NCI-H2081 treated with DMSO at 0.1 percent for 48 hours (cell line): ENCODE data around the gene PLIN4.

ENCODE experiments used
- DNase-seq: peaks from one replicate; lab custom pipeline; 2025; lab: John Stamatoyannopoulos, UW

PLIN4 gene

DNA sequence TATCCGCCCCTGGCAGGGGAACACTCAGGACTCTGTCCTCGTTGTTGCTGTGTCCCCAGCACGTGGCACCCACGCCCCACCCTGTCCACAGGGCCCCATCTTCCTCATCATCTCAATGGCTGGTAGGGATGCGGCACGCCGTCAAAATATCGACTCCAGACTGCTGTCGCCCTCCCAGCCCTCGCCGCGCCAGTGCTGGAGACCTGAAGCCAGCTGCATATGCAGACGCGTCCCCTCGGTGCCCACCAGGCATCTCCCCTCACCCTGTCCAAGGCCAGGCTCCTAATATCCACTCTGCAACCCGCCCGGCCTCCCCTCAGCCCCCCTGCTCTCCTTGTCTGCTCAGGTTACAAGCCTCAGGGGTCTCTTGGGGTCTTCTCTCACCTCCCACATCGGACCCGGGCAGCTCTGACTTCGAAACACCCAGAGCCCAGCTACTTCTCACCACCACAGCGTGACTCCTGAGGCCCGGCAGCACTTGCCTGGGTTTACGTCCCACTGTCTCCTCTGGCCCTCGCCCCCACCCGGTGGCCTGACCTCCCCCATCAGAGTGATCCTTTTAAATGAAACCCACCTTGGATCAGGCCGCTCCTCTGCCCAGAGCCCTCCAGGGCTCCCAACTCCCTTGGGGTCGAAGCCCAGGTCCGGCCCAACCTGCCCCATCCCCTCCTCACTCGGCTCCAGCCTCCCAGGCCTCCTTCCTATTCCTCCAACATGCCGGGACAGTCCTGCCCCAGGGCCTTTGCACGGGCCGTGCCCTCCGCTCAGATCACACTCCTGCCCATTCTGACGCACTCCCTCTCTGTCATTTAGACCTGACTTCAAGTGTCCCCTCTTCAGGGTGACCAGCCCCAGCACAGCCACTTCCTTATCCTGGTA is 12.5 kb downstream of the PLIN4 start:
- no peak for DNase-seq

DNA sequence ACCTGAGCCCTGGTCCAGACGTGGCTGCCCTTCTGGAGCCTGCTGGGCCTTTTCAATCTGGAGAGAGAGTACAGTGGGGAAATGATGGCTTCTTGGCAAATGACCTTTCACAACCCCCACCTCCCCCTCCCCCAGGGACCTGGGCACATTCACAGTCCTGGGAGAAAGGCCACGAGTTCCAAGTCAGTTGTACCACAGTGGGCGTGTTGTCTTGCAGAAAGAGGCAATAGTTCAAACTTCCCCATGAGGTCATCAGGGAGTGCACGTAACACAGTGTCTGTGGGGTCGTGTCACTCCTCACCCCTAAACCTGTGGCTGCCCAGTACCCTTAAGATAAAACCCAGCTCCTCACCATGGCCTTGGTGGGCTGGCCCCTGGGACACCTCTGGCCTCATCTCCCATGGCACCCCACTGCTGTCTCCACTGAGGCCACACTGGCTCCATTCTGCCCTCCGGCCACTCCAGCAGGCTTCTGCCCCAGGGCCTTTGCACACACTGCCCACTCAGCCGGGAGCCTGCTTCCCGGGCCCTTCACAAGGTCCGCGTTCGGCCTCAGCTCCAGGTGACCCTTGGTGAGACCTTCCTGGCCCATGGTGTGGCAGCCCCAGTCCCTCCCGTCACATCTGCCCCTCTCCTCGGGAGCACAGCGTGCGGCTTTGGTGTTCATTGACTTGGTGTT is 13.3 kb downstream of the PLIN4 start:
- no peak for DNase-seq

DNA sequence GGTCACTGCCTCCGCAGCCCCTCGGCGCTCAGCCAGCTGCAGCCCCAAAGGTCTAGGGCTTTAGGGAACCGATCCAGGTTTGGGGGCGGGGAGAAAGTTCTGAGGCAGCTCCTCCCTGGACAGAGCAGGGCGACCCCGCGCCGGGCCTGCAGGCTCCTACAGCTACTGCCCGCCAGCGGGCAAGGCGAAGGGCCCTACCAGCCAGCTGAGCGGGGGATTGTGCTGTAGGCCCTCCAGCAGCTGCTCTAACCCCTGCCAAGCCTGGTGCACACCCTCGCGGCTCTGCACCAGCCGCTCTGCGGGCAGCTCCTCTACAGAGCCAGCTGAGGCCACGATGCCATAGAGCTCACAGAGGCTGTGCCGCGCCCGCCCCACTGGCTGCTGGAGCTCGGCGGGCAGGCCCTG is 14.0 kb downstream of the PLIN4 start:
- DNase-seq, result no peak

DNA sequence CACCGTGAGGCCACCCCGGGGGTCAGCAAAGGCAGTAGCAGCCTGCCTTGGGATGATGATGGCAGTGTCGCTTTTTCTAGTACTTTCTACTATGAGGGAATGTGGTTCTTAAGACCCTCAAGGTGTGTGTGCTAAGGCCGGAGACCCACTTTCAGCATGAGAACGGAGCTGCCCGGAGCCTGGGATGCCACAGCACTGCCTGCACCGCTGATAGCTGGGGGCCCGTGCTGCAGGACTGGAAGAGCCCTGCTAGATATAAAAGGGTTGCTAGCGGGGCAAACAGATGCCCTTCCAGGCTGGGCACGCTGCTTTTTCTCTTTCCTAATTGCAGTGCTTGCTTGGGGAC is 14.5 kb downstream of the PLIN4 start:
- DNase-seq, result no peak

DNA sequence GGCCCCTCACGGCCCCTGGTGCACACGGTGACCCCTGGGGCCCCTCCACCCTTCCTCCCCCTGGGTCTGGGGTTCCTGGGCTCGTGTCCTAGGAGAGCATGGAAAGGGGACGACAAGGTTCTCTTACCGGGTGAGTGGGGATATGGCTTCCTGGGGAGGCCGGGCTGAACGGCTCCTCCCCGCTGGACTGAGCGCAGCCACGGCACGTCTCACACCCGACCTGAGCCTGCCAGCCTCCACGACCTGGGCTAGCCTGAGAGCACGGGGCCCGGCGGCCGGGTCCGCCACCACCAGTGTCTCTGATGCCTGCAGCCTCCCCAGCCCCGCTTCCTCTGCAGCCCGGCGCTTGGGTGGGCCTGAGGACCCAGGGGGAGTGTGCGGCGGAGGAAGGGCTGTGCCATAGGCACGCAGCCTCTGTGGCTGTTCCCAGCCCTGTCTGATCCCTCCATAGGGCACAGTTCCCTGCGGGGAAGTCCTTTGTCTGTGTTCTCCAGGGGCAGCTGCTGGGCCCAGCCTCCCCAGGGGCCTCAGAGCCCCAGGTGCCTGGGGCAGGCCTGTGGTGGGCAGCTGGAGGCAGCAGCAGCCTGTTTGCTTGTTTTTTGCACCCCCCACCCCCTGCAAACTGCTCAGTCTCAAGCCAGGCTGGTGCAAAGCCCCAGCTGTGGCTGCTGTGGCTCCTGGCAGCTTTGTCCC is 15.0 kb downstream of the PLIN4 start:
- no peak for DNase-seq

DNA sequence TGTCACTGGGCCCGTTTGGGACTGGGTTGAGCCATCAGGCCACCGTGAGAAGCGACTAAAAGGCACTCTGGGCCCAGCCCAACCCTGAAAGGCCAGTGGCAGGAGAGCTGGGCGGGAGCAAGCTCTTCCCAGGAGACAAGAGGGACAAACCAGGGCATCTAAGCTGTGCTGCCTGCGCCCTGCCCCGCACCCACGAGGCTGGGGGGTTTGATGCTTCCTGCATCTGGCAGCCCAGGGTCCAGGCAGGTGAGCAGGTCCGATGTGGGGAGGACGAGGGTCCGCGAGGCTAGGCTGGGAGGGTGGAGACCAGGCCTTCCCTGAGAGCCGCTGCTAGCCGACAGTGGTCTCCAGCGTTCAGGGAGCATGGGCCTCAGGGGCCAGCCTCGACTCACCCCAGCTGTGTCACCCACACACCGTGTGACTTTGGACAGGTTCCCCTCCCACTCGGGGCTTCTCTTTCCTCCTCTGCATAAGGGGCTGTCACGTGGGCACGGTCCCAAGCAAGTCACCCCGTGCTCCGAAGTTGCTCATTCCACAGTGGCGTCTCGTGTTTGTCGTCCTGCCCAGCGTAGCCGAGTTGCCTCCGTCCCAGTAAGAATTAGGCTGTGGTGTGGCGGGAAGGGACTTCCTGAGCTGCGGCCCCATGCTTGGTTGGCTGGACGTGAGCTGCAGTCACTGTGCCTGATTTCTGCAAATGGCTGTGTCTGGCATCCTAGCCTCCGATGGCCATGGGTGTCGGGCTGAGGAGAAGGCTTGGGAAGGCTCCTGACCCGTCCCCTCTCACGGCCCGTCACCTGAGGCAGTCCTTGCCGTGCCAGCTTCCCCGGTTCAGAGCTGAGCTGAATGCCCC is 15.8 kb downstream of the PLIN4 start:
- no peak for DNase-seq

DNA sequence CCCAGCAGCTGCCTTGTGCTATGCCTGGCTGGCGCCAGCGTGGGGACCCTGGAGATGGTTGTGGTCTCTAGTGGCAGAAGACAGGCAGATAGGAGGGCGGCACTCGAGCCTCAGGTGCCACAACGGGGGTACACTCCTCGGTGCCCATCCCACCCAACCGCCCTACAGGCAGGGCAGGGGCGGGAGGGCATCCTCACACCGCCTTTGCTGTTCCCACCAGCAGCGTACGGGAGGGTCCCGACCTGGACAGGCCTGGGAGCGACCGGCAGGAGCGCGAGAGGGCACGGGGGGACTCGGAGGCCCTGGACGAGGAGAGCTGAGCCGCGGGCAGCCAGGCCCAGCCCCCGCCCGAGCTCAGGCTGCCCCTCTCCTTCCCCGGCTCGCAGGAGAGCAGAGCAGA is 16.6 kb downstream of the PLIN4 start:
- no peak for DNase-seq

DNA sequence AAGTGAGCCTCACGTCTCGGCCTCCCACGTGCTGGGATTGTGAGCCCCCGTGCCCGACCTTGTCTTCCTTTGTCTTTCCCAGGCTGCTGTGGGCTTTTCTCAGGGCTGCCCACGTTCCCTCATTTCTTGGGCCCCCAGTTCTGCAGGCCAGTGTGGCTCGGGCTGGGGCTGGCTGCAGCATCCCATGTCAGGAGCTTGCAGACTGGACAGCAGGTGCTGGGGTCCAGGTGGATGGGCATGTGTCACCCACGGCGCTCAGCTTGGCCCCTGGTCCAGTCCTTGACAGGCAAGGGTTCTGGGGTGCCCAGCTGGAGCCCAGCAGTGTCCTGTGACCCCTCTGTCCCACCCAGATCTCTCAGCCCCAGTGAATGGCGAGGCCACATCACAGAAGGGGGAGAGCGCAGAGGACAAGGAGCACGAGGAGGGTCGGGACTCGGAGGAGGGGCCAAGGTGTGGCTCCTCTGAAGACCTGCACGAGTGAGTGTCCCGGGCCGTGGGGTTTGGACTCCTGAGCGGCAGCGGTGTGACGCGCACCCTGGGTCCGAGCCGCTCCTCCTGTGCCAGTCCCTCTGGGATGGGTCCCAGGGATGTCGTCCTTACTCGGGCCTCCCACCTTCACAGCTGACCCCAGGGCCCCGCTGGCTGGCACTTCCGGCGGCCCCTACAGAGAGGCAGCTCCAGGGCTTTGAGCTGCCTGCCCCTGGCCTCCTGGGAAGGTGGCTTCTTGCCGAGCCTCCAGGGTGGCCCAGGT is 17.3 kb downstream of the PLIN4 start:
- no peak for DNase-seq

DNA sequence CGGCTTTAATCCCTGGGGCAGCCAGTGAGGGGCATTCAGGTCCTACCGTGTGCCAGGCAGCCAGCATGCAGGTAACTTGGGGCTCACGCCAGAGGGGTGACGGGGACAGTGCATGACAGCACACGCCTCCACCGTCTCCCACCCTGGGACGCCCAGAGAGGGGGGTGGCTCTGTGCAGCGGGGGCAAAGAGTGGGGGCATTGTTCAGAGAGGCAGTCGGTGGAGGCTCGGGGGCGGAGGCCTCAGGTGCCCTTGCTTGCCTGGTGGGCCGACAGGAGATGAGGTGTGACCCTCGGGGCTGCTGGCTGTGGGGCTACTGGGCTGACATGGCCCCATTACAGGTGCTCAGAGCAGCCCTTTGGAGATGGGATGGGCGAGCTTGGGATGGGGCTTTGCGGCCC is 18.4 kb downstream of the PLIN4 start:
- no peak for DNase-seq

DNA sequence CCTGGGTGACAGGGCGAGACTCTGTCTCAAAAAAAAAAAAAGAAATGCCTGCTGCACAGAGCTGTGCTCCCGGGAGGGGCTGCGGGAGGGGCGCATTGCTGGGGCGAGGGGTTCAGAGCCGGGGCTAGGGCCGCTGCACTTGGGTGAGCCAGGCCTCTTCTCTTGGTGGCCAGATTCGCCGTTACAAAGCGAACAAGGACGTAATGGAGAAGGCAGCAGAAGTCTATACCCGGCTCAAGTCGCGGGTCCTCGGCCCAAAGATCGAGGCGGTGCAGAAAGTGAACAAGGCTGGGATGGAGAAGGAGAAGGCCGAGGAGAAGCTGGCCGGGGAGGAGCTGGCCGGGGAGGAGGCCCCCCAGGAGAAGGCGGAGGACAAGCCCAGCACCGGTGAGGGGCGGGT is 19.0 kb downstream of the PLIN4 start:
- no peak for DNase-seq

DNA sequence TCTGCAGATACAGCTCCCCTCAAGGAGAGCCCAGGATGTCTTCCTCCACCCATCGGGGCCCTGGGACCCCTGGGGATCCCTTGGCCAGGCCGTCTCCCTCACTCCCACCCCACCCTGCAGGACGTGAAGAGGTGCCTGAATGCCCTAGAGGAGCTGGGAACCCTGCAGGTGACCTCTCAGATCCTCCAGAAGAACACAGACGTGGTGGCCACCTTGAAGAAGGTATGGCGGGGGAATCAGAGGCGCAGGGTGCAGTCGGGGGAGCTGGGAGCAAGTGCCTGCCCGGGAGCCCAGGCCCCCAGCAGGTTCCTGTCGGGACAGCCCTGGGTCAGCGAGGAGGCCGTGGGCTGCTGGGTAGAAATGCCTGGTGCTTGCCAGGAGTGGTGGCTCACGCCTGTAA is 19.6 kb downstream of the PLIN4 start:
- DNase-seq, result no peak

DNA sequence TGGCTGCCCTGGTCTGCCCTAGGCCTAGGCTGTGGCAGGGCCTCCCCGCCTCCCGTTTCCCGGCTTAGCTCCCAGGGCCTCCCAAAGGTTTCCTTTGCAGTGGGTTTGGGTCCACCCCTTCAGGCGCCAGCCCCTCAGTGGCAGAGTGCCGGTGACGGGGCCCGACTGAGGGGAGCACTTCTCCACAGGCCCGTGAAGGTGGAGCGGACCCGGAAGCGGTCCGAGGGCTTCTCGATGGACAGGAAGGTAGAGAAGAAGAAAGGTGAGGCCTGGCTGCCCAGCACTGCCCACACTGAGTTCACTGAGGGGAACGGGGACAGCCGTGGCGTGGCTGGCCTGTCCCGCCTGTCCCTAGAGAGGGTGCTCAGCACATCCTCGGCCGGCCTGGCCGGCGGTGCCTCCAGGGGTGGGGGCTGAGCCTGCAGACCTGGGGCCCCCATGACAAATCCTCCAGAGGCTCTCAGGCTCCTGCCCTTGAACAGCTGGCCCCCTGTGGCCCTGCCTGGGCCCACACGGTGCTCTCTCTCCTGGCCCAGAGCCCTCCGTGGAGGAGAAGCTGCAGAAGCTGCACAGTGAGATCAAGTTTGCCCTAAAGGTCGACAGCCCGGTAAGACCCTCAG is 20.4 kb downstream of the PLIN4 start:
- no peak for DNase-seq

DNA sequence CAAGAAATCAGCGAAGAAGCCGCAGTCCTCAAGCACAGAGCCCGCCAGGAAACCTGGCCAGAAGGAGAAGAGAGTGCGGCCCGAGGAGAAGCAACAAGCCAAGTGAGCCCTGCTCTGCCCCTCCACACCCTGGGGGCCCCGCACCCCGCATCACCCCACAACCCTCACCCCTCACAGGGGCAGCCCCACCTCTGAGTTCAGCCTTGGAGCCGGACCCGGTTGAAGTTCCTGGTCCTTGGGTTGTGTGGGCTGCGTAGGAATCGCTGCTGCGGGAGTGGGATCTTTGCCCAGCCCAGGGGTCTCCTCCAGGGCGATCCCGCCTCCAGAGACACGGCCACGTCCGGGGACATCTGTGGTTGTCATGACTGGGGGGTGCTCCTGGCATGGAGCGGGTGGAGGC is 22.0 kb downstream of the PLIN4 start:
- DNase-seq, result no peak

DNA sequence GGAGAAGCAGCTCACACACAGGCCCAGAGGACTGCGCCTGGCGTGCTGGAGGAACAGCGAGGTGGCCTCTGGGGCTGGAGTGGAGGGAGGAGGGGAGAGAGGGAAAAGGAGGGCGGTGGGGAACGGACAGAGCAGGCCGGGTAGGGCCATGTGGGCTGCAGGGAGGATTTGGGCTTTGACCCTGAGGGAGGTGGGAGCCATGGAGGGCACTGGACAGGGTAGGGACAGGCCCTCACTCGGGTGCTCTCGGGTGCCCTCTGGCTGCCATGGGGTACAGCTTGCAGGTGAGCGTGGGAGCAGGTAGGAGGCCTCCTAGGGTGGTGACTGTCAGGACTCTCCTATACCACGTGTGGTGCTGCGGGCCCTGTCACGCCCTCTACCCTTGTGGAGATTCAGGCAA is 22.8 kb downstream of the PLIN4 start:
- DNase-seq, result no peak

DNA sequence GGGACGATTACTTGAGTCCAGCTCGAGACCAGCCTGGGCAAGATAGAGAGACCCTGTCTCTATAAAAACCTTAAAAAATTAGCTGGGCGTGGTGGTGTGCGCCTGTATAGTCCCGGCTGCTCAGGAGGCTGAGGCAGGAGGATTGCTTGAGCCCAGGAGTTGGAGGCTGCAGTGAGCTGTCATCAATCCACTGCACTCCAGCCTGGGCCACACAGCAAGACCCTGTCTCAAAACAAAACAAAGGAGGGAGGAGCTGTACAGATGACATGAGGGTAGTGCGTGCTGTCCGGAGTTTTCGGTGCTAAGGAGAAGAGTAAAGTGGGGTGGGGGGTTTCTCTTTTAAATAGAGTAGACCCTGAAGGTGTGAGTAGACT is 23.6 kb downstream of the PLIN4 start:
- no peak for DNase-seq

DNA sequence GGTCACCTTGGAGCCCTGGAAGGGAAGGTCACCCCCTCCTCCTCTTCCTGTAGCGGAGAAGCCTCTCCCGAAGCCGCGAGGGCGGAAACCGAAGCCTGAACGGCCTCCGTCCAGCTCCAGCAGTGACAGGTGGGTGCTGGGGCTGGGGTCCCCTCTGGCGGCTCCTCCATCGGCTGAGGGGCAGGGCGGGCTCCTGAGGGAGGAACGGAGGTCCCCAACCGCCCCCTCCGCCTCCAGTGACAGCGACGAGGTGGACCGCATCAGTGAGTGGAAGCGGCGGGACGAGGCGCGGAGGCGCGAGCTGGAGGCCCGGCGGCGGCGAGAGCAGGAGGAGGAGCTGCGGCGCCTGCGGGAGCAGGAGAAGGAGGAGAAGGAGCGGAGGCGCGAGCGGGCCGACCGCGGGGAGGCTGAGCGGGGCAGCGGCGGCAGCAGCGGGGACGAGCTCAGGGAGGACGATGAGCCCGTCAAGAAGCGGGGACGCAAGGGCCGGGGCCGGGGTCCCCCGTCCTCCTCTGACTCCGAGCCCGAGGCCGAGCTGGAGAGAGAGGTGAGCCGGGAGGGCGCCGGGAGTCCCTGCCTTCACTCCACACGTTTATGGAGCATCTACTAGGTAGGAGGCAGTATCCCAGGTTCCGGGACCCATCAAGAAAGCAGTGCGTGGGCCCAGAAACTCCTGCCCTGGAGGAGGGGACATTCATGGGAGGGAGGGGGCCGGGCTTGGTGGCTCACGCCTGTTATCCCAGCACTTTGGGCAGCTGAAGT is 24.2 kb downstream of the PLIN4 start:
- no peak for DNase-seq

DNA sequence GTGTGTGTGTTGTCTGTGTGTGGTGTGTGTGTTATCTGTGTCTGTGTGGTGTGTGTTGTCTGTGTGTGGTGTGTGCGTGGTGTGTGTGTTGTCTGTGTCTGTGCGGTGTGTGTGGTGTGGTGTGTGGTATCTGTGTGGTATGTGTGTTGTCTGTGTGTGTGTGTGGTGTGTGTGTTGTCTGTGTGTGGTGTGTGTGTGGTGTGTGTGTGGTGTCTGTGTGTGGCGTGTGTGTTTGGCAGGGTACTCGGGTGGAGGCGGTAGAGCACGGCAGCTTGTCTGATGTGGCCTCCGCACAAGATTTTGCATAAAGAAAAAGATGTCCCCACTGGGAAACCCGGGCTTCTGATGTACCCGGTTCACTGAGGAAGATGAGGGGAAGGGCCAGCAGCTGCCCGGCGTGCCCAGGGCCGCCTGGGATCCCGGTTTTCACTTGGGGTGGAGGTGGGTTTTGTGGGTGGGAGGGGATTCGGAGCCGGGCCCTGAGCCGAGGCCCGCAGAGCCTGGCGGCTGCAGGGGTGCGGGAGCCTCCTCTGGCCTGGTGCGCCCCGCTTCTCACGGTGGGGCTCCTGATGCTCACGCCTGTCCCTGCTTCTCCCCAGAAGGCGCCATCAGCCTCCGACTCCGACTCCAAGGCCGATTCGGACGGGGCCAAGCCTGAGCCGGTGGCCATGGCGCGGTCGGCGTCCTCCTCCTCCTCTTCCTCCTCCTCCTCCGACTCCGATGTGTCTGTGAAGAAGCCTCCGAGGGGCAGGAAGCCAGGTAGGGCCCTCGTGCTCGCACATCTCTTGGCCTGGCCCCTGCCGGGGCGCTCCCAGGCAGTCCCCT is 25.0 kb downstream of the PLIN4 start:
- no peak for DNase-seq

DNA sequence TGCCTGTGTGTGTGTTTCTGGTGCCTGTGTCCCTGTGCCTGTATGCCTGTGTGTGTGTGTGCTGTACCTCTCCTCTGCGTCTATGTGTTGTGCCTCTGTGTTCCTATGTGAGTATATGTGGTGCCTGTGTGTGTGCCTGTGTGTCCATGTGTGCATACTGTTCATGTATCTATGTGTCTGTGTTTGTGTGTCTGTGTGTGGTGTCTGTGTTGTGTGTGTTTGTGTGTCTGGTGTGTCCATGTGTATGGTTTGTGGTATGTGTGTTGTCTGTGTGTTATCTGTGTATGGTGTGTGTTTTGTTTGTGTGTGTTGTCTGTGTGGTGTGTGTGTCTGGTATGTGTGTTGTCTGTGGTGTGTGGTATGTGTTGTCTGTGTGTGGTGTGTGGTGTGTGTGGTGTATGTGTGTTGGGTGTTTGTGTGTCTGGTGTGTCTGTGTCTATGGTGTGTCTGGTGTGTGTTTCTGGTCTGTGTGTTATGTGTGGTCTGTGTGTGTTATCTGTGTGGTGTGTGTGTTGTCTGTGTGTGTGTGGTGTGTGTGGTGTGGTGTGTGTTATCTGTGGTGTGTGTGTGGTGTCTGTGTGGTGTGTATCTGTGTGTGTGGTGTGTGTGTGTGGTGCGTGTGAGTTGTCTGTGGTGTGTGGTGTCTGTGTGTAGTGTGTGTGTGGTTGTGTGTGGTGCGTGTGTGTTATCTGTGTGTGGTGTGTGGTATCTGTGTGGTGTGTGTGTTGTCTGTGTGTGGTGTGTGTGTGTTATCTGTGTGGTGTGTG is 25.8 kb downstream of the PLIN4 start:
- DNase-seq, result no peak

DNA sequence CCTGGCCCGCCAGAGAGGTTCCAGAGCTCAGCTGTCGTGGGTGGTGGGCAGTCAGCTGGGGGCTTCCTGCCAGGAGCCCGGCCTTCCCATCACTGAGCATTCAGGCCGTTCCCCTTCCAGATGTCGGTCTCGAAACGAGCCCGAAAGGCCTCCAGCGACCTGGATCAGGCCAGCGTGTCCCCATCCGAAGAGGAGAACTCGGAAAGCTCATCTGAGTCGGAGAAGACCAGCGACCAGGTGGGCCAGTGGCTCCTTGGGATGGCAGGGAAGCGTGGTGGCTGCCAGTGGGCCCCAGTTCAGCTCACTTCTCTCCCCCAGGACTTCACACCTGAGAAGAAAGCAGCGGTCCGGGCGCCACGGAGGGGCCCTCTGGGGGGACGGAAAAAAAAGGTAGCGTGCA is 26.8 kb downstream of the PLIN4 start:
- DNase-seq, result no peak
